ENCODE measurements around the gene EXOC7.

EXOC7 gene

GRCh38 chr17:76103274-76104139 is at the start of gene EXOC7:
EXOC7 (minus strand) TSS chr17:76103787; CDS start chr17:76103692, 95 bp downstream.
- peak; percentile 79 to 84 for DNase-seq (ENCODE audit: low read depth in 2 of 2)

- DNase-seq (ENCODE audit: low read depth in 2 of 2), result no peak
These were observed 49.6 kb upstream of the EXOC7 start for GRCh38 chr17:76153202-76153601.

GRCh38 chr17:76152591-76152990 is 49.0 kb upstream of the EXOC7 start:
- no peak for DNase-seq (ENCODE audit: low read depth in 2 of 2)

- no peak for DNase-seq (ENCODE audit: low read depth in 2 of 2)
These were observed 48.4 kb upstream of the EXOC7 start for GRCh38 chr17:76151896-76152454.

- no peak for DNase-seq (ENCODE audit: low read depth in 2 of 2)
These were observed 47.4 kb upstream of the EXOC7 start for GRCh38 chr17:76150712-76151622.

- DNase-seq (ENCODE audit: low read depth in 2 of 2), result no peak
These were observed 45.6 kb upstream of the EXOC7 start for GRCh38 chr17:76149214-76149613.

- DNase-seq (ENCODE audit: low read depth in 2 of 2), result no peak
These were observed 44.4 kb upstream of the EXOC7 start for GRCh38 chr17:76148015-76148326.

GRCh38 chr17:76147211-76148014 is 43.8 kb upstream of the EXOC7 start:
- no peak for DNase-seq (ENCODE audit: low read depth in 2 of 2)

- DNase-seq (ENCODE audit: low read depth in 2 of 2), result no peak
These were observed 42.7 kb upstream of the EXOC7 start for GRCh38 chr17:76146053-76146851.

- DNase-seq (ENCODE audit: low read depth in 2 of 2), result peak in 1 of 2 donors; percentile 23
These were observed 41.9 kb upstream of the EXOC7 start for GRCh38 chr17:76145231-76146052.

- no peak for DNase-seq (ENCODE audit: low read depth in 2 of 2)
These were observed 39.0 kb upstream of the EXOC7 start for GRCh38 chr17:76142585-76143041.

GRCh38 chr17:76142039-76142584 is 38.5 kb upstream of the EXOC7 start:
- no peak for DNase-seq (ENCODE audit: low read depth in 2 of 2)

GRCh38 chr17:76141212-76142038 is 37.8 kb upstream of the EXOC7 start, which contains the start of gene FOXJ1:
FOXJ1 (minus strand) TSS chr17:76141245; CDS start chr17:76140395, 850 bp downstream.
- DNase-seq (ENCODE audit: low read depth in 2 of 2), result peak; percentile 80

GRCh38 chr17:76140661-76141211 is 37.1 kb upstream of the EXOC7 start:
- no peak for DNase-seq (ENCODE audit: low read depth in 2 of 2)

- no peak for DNase-seq (ENCODE audit: low read depth in 2 of 2)
These were observed 36.4 kb upstream of the EXOC7 start for GRCh38 chr17:76139801-76140660.

GRCh38 chr17:76138896-76139752 is 35.5 kb upstream of the EXOC7 start:
- no peak for DNase-seq (ENCODE audit: low read depth in 2 of 2)

All from stimulated activated CD8-positive, alpha-beta memory T cell treated with anti-CD3 and anti-CD28 coated beads, Interleukin-15, amount 100 ng/mL, for 4 hours (primary cell).